HG02970 (cell line): ENCODE data around the gene TPI1.
"Not testable (repeated sequence)": the region's sequence is repeated elsewhere in the genome, so short reads cannot be mapped to it uniquely, and the experiment has no call there.

Experiments used
- ATAC-seq: cut with Tn5 transposase; IDR thresholded peaks from one replicate; pipeline ENCODE4 v1.9.1; 2021; ENCODE audit warnings: mild to moderate bottlenecking, moderate library complexity, moderate number of reproducible peaks; ENCODE audit not compliant: unreplicated experiment, low FRiP score

Gene TPI1

DNA sequence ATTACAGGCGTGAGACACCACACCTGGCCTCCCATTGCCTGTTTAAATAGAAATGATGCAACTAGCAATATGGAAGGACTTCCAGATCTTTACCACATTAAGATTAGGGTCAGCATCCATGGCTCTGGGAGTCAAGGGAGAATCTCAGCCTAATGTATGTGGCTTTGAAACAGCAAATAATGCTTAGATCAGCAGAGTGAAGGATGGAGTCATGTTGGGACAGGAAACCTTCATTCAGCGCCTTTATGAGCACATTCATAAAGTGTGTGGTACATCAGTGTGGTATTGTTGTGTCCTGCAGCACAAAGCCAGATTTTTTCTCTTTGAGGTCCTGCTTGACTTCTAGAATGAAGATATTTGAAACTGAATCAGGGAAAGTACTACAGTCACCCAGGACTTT, 21.0 kb downstream of the TPI1 start:
- no peak for ATAC-seq

DNA sequence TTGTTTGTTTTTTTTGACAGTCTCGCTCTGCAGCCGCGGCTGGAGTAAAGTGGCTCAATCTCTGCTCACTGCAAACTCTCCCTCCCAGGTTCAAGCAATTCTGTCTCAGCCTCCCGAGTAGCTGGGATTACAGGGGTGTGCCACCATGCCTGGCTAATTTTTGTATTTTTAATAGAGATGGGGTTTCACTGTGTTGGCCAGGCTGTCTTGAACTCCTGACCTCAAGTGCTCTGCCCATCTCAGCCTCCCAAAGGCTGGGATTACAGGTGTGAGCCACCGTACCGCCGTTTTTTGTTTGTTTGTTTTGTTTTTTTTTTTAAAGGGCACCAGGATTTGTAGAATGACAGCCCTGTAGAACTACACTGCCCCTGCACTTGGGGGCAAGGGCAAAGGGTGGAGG, 21.5 kb downstream of the TPI1 start:
- not testable (repeated sequence) for ATAC-seq

DNA sequence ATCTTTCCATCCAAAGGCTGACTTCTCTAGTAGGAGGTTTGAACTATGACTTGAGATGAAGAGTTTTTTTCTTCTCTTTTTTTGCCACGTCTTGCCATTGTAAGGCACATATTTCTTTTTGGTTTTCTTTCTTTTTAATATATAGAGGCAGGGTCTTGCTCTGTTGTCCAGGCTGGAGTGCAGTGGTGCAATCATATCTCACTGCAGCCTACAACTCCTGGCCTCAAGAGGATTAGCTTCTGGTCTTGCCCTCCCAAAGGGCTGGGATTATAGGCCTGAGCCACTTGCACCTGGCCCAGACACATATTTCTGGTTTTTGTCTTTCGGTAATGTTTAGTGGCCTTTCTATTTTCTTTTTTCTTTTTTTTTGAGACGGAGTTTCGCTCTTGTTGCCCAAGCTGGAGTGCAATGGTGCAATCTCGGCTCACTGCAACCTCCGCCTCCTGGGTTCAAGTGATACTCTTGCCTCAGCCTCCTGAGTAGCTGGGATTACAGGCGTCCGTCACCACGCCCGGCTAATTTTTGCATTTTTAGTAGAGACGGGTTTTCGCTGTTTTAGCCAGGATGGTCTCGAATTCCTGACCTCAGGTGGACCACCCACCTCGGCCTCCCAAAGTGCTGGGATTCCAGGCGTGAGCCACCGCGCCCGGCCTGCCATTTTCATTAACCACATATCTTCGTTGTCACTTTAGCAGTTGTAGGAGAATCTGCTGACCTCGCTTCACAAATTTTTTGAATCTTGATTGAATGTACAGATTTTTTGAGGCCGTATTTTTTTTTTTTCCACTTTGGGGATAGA, 22.6 kb downstream of the TPI1 start:
- ATAC-seq: not testable (repeated sequence)

DNA sequence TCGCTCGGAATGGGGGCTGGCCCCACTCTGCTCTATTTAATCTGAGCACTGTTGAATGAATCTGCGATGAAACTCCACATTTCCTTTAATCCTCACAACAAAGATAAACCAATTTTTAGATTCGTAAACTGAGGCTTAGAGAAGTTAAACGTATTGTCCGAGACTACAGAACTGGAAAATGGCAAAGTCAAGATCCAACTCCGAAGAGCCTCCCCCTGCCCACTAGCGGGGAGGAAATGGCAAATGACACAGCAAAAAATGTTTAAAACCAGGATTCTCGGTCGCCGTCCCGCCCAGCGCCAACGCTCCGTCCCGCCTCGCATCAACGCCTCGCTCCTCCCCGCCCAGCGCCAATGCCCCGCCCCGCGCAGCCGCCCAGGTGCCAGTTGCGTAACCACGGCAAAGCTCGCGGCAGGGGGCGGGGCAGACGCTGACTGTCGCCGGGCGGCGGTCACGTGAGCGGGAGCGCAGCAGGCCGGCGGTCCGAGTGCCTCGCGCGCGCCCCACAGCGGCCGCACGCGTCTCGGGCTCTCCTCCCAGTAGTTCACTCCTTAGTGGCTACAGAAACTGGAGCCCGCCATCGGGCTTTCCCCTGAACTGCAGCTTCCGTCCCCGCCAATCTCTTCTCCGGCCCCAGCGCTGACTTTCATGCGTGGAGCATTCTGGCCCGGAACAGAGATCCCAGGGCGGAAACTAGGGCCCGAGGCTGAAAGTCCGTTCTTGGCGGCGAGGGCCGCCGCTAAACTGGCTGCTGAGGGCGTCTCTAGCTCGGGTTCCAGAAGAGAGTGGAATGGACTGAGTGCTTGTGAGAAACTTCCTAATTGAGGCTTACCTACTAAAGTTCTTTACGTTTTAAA, 23.7 kb downstream of the TPI1 start:
- ATAC-seq: peak; percentile 97

DNA sequence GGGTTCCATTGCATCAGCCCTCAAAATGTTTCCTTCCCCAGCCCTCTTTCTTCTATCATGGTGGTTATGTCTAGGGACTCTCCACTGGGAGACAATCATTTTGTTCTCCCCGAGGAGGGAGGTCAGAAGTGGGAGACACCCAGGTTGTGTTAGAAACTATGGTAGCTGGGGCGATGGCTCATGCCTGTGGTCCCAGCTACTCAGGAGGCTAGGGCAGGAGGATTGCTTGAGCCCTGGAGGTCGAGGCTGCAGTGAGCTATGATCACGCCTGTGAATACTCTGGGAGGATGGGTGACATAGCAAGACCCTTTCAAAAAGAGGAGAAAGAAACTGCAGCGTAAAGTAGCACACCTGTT, 24.3 kb downstream of the TPI1 start:
- ATAC-seq: no peak

DNA sequence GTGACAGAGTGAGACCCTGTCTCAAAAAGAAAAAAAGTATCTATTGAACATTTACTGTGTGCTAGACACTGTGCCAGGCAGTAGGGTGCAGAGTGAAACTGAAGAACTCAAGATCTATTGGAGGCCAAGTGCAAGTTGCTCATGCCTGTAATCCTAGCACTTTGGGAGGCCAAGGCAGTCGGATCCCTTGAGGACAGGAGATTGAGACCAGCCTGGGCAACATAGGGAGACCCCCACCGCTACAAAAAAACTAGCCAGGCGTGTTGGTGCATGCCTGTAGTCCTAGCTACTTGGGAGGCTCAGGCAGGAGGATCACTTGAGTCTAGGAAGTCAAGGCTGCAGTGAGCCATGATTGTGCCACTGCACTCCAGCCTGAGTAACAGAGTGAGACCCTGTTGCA, 25.4 kb downstream of the TPI1 start:
- not testable (repeated sequence) for ATAC-seq

DNA sequence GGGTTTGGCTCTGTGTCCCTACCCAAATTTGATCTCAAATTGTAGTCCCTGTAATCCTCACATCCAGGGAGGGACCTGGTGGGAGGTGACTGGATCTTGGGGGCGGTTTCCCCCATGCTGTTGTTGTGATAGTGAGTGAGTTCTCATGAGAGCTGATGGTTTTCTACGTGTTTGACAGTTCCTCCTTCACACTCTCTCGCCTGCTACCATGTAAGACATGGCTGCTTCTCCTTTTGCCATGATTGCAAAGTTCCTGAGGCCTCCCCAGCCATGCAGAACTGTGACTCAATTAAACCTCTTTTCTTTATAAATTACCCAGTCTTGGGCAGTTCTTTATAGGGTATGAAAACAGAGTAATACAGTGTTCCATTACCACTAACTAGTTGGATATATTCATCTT, 27.0 kb downstream of the TPI1 start:
- ATAC-seq: no peak

DNA sequence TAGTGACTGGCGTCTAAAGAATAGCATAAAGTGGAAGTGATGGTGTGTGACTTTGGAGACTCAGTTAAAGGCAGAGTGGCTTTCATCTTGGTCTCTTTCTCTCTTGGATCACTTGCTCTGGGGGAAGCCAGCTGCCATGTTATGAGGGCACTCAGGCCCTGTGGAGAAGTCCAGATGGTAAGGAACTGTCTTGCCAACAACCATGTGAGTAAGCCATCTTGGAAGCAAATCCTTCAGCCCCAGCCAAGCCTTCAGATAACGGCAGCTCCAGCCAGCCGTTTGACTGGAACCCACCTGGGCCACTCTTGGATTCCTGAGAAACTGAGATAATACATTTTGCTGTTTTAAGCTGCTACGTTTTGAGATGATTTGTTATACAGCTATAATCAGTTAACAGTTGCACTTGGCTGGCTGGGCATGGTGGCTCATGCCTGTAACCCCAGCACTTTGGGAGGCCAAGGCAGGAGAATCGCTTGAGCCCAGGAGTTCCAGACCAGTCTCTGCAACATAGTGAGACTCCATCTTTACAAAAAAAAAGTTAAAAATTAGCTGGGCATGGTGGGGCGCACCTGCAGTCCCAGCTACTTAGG, 29.6 kb downstream of the TPI1 start:
- no peak for ATAC-seq

DNA sequence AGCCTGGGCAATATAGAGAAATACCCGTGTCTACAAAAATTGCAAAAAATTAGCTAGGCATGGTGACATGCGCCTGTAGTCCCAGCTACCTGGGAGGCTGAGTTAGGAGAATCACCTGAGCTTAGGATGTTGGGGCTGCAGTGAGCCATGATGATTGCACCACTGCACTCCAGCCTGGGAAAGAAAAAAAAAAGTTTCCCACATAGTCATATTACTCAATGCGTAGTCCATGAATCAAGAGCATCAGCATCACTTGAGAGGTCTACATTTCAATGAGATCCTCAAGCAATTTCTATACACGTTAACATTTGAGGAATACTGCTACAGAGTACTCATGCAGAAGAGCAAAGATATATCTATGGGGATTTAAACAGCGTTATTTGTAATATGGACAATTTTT, 32.1 kb downstream of the TPI1 start:
- no peak for ATAC-seq

DNA sequence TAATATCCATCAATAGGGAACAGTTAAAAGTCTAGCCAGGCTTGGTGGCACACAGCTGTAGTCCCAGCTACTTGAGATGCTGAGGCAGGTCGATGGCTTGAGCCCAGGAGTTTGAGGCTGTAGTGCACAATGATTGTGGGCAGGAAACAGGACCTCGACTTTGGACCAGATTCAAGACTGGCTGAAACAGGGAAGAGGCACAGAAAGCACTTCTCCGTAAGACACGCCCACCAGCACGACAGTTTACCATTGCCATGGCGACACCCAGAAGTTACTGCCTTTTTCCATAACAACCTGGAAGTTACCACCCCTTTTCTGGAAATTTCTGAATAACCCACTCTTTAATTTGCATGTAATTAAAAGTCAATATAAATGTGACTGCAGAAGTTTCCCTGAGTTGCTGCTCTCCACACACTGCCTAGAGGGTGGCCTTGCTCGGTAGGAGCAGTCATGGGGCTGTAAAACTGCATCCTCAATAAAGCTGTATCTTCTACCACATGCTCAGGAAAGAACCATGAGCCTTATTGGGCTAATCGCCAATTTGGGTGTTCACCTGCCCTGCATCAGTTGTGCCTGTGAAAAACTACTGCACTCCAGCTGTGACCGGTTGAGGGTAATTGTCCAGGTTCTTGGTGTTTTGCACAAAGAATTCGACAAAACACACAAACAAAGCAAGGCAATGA, 32.6 kb downstream of the TPI1 start:
- ATAC-seq: no peak

DNA sequence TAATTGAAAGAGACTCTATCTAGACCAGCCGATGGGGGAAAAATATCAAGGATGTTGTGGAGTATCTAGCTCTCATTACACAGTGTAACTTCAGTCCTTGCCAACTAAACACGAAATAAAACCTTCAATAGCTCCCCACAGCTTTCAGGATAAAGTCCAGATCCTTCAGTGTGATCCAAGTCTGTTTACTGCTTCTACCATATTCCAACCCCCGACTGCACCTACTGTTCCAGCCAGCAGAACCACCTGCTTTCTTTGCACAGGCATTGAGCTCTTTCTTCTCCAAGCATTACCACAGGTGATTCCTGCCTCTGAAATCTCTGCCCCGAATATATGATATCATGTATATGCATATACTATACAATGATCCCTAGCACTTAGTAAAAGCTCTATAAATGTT, 35.1 kb downstream of the TPI1 start:
- no peak for ATAC-seq

DNA sequence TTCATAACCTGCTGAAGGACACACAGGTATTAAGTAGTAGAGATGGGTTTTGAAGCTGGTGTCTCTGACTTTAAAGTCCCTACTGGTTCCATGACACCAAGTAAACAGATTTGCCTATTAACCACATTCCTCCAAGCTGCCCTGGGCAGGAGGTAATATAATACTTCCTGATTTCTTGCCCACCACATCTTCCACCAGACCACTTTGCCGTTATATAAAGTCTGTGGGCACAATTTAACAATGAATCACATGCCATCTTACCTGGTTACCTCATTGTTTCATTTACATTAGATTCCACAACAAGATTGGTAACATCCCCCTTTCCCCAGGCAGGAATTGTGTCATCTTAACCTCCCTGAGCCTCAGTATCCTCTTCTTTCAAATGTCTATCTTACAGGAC, 36.4 kb downstream of the TPI1 start:
- ATAC-seq: no peak

DNA sequence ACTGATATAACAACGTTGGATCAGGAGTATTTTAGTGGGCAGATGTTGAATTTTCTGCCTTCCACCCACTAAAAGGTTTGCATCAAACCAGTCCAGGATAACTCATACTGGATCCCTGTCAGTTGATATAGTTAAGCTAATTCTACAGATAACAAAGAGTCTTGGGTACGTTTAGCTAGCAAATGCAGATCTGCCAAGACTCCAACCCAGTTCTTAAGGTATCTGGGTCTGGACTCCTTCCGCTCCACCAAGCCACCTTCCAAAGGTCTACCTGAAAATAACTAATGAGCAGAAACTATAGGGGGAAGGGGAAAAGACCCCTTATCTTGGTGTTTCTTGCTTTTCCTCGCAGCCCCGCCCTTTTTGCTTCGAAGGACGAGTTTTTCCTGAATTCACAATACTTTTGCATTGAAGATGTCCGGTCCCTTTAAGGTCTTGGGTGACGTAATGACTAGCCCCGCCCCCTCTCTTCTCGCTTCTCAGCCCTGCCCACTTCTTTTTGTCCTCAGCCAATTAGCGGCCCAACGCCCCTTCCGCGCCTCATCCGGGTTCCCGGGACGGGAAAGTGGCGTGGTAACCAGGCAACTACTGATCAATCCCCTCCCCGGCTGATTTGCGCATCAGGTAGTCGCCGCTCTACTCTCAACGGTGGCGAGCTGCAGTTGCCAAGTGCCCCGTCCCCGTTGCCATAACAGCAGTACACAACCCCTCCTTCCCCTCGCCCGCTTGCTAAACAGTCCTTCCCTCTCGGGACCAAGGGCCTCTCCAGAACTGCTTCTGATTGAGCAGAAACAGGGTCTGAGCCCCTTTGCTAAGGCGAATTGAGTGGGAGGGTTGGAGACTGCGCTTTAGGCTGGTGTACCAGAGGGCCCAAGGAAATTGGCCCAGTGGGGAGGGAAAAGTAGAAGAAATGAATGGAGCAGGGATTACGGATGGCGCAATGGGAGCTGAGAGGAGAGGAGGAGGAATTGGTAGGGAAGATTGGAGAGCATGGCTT, 37.2 kb downstream of the TPI1 start, which contains the start of gene LRRC23:
Gene LRRC23 (plus strand): TSS at position 543 of the 997 bp plus-strand sequence. CDS start 812 bp downstream, outside the sequence.
- peak; percentile 93 for ATAC-seq

DNA sequence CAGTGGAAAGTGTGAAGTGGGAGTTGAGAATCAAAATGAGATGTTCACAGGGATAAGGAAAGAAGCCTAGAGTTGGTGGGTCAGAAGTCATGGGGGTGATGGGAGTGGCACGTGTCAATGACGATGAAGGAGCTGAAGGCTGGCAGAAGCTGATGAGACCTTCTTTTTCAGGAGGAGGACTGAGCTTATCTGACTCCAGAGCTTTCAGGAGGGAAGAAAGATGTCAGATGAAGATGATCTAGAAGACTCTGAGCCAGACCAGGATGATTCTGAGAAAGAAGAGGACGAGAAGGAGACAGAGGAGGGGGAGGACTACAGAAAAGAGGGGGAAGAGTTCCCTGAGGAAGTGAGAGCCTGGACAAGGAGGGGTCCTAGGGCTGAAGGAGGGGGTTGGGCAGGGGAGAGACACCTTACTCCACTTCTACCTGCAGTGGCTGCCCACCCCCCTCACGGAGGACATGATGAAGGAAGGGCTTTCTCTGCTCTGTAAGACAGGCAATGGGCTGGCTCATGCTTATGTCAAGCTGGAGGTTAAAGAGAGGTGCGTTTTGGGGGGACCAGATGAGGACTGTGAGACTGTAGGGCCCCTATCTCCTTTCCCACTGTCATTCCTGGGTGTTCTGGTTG, 38.2 kb downstream of the TPI1 start:
- no peak for ATAC-seq

DNA sequence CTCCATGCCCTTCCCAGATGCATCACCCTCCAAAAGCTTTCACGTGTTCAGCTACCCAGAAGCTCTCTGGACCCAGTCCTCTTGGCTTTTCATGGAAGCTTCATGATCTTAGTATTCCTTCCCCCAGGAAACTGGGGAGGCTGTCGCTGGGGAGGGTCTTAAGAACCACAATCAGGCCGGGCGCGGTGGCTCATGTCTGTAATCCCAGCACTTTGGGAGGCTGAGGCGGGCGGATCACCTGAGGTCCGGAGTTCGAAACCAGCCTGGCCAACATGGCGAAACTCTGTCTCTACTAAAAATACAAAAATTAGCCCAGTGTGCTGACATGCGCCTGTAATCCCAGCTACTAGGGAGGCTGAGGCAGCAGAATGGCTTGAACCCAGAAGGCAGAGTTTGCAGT, 40.8 kb downstream of the TPI1 start:
- not testable (repeated sequence) for ATAC-seq

DNA sequence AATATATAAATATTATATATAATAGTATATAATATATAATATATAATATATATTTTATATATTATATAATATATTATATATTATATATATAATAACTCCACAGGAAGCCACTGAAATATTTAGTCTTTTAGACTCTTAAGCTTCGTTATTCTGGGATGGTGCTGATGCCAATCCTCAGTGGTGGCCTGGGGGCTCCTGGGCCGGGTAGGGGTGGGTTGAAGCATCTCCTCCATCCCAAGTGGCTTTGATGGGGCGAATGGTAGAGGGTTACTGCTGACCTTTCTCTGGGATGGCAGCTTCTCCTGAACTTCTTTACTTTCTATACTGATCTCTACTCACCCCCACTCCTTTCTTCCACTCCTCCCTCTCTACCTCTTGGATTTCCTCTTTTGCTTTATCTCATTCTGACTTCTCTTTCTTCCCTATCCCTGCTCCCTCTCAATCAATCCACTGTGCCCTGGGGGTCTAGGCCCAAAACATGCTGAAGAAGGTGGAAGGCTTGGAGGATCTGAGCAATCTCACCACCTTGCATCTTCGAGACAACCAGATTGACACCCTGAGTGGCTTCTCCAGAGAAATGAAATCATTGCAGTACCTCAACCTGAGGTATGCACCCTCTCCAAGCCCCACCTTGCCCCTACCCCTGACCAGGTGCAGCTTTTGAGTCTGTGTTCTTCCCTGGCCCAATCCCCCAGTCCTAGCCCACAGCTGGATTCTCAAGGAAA, 42.3 kb downstream of the TPI1 start:
- ATAC-seq: no peak

DNA sequence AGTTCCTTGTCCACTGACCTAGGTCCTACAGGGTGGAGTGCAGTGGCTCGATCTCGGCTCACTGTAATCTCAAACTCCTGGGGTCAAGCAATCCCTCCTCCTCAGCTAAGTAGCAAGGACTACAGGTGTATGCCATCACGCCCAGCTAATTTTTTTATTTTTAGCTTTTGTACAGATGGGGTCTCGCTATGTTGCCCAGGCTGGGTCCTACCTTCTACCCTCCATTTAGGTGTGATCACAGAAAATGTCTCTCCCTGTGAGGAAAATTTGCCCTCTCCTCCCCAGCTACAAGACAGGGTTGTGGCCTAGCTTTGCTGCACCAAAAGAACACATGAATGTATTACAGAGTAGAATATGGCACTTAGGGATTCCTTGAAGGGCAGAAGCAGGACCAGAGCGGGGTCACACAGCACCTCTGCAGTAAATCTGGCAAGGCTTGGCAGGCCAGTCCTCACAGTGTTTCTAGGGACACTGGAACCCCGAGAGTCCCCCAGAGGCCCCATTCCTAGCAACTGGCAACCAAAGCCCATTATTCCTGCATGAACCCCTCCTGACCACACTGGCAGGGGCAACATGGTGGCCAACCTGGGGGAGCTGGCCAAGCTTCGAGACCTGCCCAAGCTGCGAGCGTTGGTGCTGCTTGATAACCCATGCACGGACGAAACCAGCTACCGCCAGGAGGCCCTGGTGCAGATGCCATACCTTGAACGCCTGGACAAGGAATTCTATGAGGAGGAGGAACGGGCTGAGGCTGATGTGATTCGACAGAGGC, 45.0 kb downstream of the TPI1 start:
- no peak for ATAC-seq
